Calu3 (cell line): ENCODE data around the gene TPCN2. TPM values are rescaled to one million over a fixed set of nuclear protein-coding genes. Genes with fewer than 3 reads are reported as not detected.

Source experiments
- BruUV-seq: library from RNA; stranded (reverse); fragments of 400-500 nt; replicated peaks from 2 replicates; lab custom pipeline; 2021; lab: Mats Ljungman, UMichigan
- CTCF ChIA-PET: fragments of 300-600 bp; sonication (Branson Sonifier 250); formaldehyde crosslinking; loops from one replicate; lab custom pipeline; 2022; ENCODE audit warnings: antibody characterized with exemption; lab: Charles Lee
- DNase-seq: peaks from one replicate; pipeline ENCODE4 v3.0.0; 2022
- H3K27ac Mint-ChIP-seq: one replicate; pipeline ENCODE4 v1.8.0; 2022; ENCODE audit warnings: mixed read lengths; ENCODE audit not compliant: unreplicated experiment
- H3K27me3 Mint-ChIP-seq: one replicate; pipeline ENCODE4 v1.8.0; 2022; ENCODE audit warnings: mixed read lengths; ENCODE audit not compliant: unreplicated experiment
- H3K36me3 Mint-ChIP-seq: one replicate; pipeline ENCODE4 v1.8.0; 2022; ENCODE audit warnings: mild to moderate bottlenecking, moderate library complexity, mixed read lengths; ENCODE audit not compliant: insufficient read depth, unreplicated experiment
- H3K4me1 Mint-ChIP-seq: one replicate; pipeline ENCODE4 v1.8.0; 2022; ENCODE audit warnings: mild to moderate bottlenecking, low read depth, mixed read lengths; ENCODE audit not compliant: unreplicated experiment
- H3K4me3 Mint-ChIP-seq: one replicate; pipeline ENCODE4 v1.8.0; 2022; ENCODE audit warnings: mild to moderate bottlenecking, low read depth, moderate library complexity, mixed read lengths; ENCODE audit not compliant: unreplicated experiment
- H3K9me3 Mint-ChIP-seq: one replicate; pipeline ENCODE4 v1.8.0; 2022; ENCODE audit warnings: low read depth, mixed read lengths; ENCODE audit not compliant: unreplicated experiment
- CTCF ChIP-seq: fragments of 200-600 bp; IDR thresholded peaks from one replicate; pipeline ENCODE4 v1.8.0; 2022; ENCODE audit warnings: antibody characterized with exemption; ENCODE audit not compliant: unreplicated experiment
- intact Hi-C: fragments of 100-400 bp; cut with micrococcal nuclease; formaldehyde crosslinking; loops from one replicate; pipeline ENCODE4 v1.10.0; 2022; ENCODE audit not compliant: unreplicated experiment
- total RNA-seq: library from RNA; stranded (reverse); gene quantifications from 2 replicates; pipeline ENCODE4 v1.2.3, GENCODE V29; 2022

Gene TPCN2
- total RNA-seq, 1 experiment from 2014 or later, result 21.9 TPM

DNA sequence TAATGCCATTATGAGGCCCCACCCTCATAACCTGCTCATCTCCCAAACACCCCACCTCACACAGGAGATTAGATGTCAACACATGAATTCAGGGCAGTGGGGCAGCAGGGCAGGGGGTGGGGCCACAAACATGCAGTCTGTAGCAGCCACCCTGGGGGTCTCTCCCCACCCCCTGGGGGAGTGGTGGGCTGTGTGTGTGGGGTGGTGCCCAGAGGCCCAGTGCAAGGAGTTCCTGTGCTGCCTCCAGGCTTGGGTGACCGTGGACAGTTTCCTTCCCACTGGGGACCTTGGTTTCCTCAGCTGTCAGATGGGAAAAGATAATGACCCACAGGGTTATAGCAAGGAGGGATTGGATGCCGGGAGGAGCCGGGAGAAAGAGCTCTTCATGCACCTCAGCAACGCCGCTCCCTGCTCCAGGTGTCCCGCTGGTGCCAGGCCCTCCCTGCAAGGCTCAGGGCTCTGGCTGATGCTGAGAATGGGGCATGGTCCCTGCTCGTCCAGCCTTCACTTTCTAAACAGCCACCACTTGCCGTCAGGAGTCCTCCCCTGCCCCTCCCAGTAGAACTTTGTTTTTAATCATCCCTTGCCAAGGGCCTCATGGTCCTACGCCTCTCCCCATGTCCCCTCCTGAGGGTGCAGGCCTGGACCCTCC is 33.7 kb upstream of the TPCN2 start:
- TF ChIP-seq CTCF, result no peak
- BruUV-seq, result no TSS peak
- DNase-seq, result no peak
- Mint-ChIP-seq H3K4me3 (no peak overlapping the region), H3K4me1 (peaks cover 6% of the 10 kb centered on the region), H3K9me3 (no peaks in the 10 kb centered on the region), H3K36me3 (peaks cover 11% of the 10 kb centered on the region), H3K27me3 (peaks cover 34% of the 10 kb centered on the region), H3K27ac (no peak overlapping the region)
- intact Hi-C loops, result no loop called here
- CTCF ChIA-PET, result no interaction called here

GRCh38 chr11:69017951-69018350 is 30.8 kb upstream of the TPCN2 start:
- no peak for DNase-seq
- CTCF ChIA-PET, result no interaction called here
- no peaks in the 10 kb centered on the region for H3K9me3 Mint-ChIP-seq
- no TSS peak for BruUV-seq
- intact Hi-C loops, result no loop called here
- TF ChIP-seq CTCF, result no peak
- H3K4me1 Mint-ChIP-seq, result no peaks in the 10 kb centered on the region
- no peaks in the 10 kb centered on the region for H3K36me3 Mint-ChIP-seq
- H3K4me3 Mint-ChIP-seq, result no peak overlapping the region
- H3K27me3 Mint-ChIP-seq, result peaks cover 50% of the 10 kb centered on the region
- no peak overlapping the region for H3K27ac Mint-ChIP-seq

- peaks cover 47% of the 10 kb centered on the region for H3K27me3 Mint-ChIP-seq
- H3K27ac Mint-ChIP-seq, result no peak overlapping the region
- no peak for TF ChIP-seq CTCF
- no TSS peak for BruUV-seq
- CTCF ChIA-PET, result no interaction called here
- H3K36me3 Mint-ChIP-seq, result no peaks in the 10 kb centered on the region
- DNase-seq, result no peak
- H3K9me3 Mint-ChIP-seq, result no peaks in the 10 kb centered on the region
- no peak overlapping the region for H3K4me3 Mint-ChIP-seq
- intact Hi-C loops, result no loop called here
- H3K4me1 Mint-ChIP-seq, result no peaks in the 10 kb centered on the region
Observed at GRCh38 chr11:69018924-69019323, 29.8 kb upstream of the TPCN2 start.

GRCh38 chr11:69022260-69022659 is 26.5 kb upstream of the TPCN2 start:
- no peak for TF ChIP-seq CTCF
- peaks cover 21% of the 10 kb centered on the region for H3K27me3 Mint-ChIP-seq
- DNase-seq, result no peak
- H3K36me3 Mint-ChIP-seq, result no peaks in the 10 kb centered on the region
- no peaks in the 10 kb centered on the region for H3K4me1 Mint-ChIP-seq
- no peaks in the 10 kb centered on the region for H3K9me3 Mint-ChIP-seq
- no peak overlapping the region for H3K27ac Mint-ChIP-seq
- CTCF ChIA-PET, result interaction anchor here (0.6 kb wide), 1 partner anchor 62 kb away, joined by 3 read pairs; no protein-coding TSS in a partner anchor
- no TSS peak for BruUV-seq
- H3K4me3 Mint-ChIP-seq, result no peak overlapping the region
- intact Hi-C loops, result no loop called here
